Testis (tissue), 2 donors: ENCODE results near the gene CFAP46.

Experiments used
- POLR2A ChIP-seq: fragments of 450-650 bp; IDR thresholded peaks from one replicate; pipeline ENCODE4 v1.6.1; 2017; ENCODE audit warnings: antibody characterized with exemption, mild to moderate bottlenecking, moderate library complexity
- TF ChIP-seq, protein P1 (sequence below), 3 experiments: fragments of 450-650 bp in 2 of 3; fragments of 200-600 bp in 1 of 3; sonication (generic) in 1 of 3; IDR thresholded peaks; one replicate each; pipeline ENCODE4 v1.5.1; 2016 to 2019; ENCODE audit warnings: antibody characterized with exemption in 3 of 3, mild to moderate bottlenecking in 2 of 3, moderate library complexity in 1 of 3

- TF ChIP-seq, protein P1, sequence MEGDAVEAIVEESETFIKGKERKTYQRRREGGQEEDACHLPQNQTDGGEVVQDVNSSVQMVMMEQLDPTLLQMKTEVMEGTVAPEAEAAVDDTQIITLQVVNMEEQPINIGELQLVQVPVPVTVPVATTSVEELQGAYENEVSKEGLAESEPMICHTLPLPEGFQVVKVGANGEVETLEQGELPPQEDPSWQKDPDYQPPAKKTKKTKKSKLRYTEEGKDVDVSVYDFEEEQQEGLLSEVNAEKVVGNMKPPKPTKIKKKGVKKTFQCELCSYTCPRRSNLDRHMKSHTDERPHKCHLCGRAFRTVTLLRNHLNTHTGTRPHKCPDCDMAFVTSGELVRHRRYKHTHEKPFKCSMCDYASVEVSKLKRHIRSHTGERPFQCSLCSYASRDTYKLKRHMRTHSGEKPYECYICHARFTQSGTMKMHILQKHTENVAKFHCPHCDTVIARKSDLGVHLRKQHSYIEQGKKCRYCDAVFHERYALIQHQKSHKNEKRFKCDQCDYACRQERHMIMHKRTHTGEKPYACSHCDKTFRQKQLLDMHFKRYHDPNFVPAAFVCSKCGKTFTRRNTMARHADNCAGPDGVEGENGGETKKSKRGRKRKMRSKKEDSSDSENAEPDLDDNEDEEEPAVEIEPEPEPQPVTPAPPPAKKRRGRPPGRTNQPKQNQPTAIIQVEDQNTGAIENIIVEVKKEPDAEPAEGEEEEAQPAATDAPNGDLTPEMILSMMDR (IDR thresholded peaks at IDR 0.05), result no peak
- TF ChIP-seq POLR2A, result no peak
These were observed 25.9 kb downstream of the CFAP46 start for GRCh38 chr10:132916421-132916841.
